T-helper 1 cell treated with Interleukin-12 subunit alpha and Interleukin-12 subunit beta and Interleukin-4 antibody, amounts not matched to agents 30 μg/mL and 1 μg/mL, for 36 hours (primary cell): Measurements from ENCODE around the gene PDP2.

Experiments used
- H3K27ac Mint-ChIP-seq: one replicate; pipeline ENCODE4 v1.8.0; 2021; ENCODE audit warnings: mild to moderate bottlenecking, mixed read lengths
- H3K27me3 Mint-ChIP-seq: one replicate; pipeline ENCODE4 v1.8.0; 2021; ENCODE audit warnings: low read depth, mixed read lengths
- H3K36me3 Mint-ChIP-seq: one replicate; pipeline ENCODE4 v1.8.0; 2021; ENCODE audit warnings: low read depth, mixed read lengths
- H3K4me1 Mint-ChIP-seq: one replicate; pipeline ENCODE4 v1.8.0; 2021; ENCODE audit warnings: low read depth, mixed read lengths
- H3K4me3 Mint-ChIP-seq: one replicate; pipeline ENCODE4 v1.8.0; 2021; ENCODE audit warnings: mild to moderate bottlenecking, moderate library complexity, mixed read lengths
- H3K9me3 Mint-ChIP-seq: one replicate; pipeline ENCODE4 v1.8.0; 2021; ENCODE audit warnings: mixed read lengths

PDP2 gene

DNA sequence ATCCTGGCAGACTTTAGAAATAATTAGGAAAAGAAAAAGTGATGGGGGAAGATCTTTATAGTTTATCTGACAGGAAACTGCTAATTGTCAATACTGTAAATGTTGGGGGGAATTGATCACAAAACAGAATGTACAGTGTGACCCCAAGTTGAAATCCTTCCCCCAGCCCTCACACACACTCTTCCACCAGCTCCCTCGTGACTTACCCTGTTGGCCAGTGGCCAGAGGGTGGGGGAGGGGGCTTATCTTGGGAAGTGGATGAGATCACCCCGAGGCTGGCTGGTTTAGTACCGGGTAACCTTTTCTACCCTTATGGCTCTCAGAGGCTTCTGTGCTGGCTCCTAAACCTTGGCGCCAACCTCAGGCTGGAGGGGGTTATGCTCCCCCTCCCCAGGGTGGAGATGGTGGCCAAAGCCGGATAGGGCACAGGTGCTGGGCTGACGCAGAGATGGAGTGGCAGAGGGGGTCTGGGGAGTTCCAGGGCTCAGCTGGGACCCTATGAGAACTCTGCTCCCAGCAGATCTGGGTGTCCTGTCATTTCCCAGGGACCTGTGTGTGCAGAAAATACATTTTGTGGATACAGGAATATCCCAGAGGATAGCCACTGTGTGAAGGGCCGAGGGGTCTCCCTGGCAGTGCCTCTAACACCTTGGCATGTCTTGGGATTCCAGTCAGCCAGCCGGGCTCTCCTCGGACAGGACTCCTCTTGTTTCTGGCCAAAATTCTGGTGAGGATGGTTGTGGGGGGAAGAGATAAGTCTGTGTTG is 19.8 kb downstream of the PDP2 start:
- Mint-ChIP-seq H3K4me1 (peaks cover 4% of the 10 kb centered on the region), H3K27ac (no peak overlapping the region), H3K27me3 (no peaks in the 10 kb centered on the region), H3K4me3 (no peak overlapping the region), H3K36me3 (no peaks in the 10 kb centered on the region), H3K9me3 (no peaks in the 10 kb centered on the region)

GRCh38 chr16:66900721-66901441 is 20.6 kb downstream of the PDP2 start:
- Mint-ChIP-seq H3K4me3 (no peak overlapping the region), H3K9me3 (no peaks in the 10 kb centered on the region), H3K27me3 (no peaks in the 10 kb centered on the region), H3K36me3 (no peaks in the 10 kb centered on the region), H3K27ac (no peak overlapping the region), H3K4me1 (peaks cover 3% of the 10 kb centered on the region)

GRCh38 chr16:66901626-66902025 is 21.3 kb downstream of the PDP2 start:
- Mint-ChIP-seq H3K27ac (no peak overlapping the region), H3K36me3 (no peaks in the 10 kb centered on the region), H3K9me3 (no peaks in the 10 kb centered on the region), H3K4me3 (no peak overlapping the region), H3K4me1 (peaks cover 8% of the 10 kb centered on the region), H3K27me3 (no peaks in the 10 kb centered on the region)

DNA sequence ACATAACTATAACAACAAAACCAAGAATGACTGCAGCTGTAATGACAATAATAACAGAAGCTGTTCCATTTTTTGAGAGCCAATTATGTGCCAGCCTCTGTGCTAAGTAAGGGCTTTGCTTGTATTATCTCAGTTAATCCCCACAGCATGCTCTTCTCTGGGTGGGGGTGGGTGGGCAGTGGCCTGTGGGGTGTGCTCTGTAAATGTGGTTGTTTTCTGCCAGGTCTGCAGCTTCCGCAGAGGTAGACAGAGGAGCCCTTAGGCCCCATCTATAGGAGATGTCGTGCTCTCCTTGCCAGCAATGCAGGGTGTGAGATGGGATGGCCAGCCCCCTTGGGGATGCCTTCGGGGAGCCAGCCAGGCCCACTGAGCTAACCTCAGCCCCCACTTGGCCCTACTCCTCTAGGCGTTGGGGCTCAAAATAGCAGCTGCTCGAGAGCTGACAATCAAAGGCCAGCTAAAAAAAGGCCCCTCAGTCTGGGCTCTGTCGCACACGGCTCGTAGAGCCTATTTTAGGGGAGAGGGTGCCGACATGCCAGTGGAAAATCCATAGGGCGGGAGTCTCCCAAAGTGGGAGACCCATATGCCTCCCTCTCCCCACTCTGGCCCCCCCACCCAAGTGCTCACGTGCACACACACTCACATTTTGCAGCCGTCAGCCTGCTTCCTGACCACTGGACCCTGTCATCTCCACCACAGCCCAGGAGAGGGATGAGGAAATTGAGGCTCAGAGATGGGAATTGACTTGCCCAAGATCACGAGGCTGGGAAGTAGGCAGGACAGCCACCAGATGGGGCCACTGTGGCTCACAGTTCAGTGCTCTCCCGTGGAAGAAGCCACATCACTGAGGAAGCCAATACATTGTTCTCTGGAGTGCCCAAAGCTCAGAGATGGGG is 22.6 kb downstream of the PDP2 start:
- H3K4me1 Mint-ChIP-seq: peaks cover 9% of the 10 kb centered on the region

GRCh38 chr16:66903544-66904427 is 23.5 kb downstream of the PDP2 start:
- Mint-ChIP-seq H3K9me3 (no peaks in the 10 kb centered on the region), H3K27me3 (no peaks in the 10 kb centered on the region), H3K4me3 (no peak overlapping the region), H3K4me1 (peaks cover 9% of the 10 kb centered on the region), H3K27ac (no peak overlapping the region), H3K36me3 (no peaks in the 10 kb centered on the region)

More for the DNA sequence above, 22.6 kb downstream of the PDP2 start:
- H3K27ac Mint-ChIP-seq: no peak overlapping the region
- no peak overlapping the region for H3K4me3 Mint-ChIP-seq
- no peaks in the 10 kb centered on the region for H3K36me3 Mint-ChIP-seq
- H3K9me3 Mint-ChIP-seq: no peaks in the 10 kb centered on the region
- H3K27me3 Mint-ChIP-seq: no peaks in the 10 kb centered on the region

DNA sequence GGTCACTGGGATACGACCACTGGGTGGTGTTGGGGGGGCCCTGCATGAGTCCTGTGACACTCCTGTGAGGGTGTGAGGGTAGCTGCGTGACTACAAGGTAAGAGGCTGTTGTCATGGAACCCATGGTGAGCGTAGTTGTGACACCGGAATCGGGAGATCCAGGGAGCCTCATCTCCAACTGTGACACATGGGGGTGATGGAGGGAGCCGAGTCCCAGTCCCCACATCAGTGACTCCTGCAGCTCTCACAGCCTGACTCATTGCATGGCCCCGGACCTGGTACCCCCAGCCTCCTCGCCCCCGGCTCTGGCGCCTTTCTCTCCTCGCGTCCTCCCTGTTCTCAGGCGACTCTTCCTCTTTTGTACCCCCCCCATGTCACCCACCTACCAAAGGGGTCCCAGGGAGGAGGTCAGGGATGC is 24.1 kb downstream of the PDP2 start:
- Mint-ChIP-seq H3K4me1 (peaks cover 9% of the 10 kb centered on the region), H3K36me3 (no peaks in the 10 kb centered on the region), H3K27me3 (no peaks in the 10 kb centered on the region), H3K27ac (no peak overlapping the region), H3K4me3 (no peak overlapping the region), H3K9me3 (no peaks in the 10 kb centered on the region)

DNA sequence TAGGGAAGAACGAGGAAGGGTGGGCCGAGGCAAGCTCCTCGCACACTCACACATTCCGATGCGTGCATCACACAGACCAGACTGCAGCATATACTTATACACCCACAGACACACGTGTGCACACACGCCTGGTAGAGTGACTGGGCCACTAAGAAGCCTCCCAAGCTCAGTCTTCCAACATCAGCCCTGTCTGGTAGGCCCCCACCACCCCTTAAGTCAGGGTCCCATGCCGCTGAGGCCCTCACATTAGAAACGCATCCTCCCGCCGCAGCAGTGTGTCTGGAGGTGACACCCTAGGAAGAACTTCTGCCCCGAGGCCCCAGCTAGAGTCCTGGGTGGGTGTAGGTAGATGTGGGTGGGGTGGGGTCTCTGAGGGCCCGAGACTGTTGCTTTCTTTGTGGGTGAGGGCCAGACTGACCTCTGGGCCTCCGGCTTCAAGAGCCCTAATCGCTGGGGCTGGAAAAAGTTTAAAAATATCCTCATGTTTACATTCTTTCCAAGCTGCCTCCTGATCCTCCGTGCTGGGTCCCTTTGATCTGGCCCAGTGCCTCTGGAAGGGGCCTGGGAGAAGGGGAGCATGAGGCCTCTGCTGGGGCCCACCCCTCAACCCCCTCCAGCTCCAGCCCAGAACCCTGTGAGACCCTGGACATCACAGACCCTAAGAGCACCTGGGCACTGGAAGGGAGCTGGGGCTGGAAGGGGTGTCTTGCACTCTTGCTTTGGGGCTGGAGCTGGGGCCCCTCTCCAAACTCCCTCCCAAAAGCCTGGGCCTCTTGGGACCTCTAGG is 24.7 kb downstream of the PDP2 start:
- no peaks in the 10 kb centered on the region for H3K27me3 Mint-ChIP-seq
- no peak overlapping the region for H3K27ac Mint-ChIP-seq
- no peak overlapping the region for H3K4me3 Mint-ChIP-seq
- H3K4me1 Mint-ChIP-seq: peaks cover 9% of the 10 kb centered on the region
- H3K9me3 Mint-ChIP-seq: no peaks in the 10 kb centered on the region
- H3K36me3 Mint-ChIP-seq: no peaks in the 10 kb centered on the region

DNA sequence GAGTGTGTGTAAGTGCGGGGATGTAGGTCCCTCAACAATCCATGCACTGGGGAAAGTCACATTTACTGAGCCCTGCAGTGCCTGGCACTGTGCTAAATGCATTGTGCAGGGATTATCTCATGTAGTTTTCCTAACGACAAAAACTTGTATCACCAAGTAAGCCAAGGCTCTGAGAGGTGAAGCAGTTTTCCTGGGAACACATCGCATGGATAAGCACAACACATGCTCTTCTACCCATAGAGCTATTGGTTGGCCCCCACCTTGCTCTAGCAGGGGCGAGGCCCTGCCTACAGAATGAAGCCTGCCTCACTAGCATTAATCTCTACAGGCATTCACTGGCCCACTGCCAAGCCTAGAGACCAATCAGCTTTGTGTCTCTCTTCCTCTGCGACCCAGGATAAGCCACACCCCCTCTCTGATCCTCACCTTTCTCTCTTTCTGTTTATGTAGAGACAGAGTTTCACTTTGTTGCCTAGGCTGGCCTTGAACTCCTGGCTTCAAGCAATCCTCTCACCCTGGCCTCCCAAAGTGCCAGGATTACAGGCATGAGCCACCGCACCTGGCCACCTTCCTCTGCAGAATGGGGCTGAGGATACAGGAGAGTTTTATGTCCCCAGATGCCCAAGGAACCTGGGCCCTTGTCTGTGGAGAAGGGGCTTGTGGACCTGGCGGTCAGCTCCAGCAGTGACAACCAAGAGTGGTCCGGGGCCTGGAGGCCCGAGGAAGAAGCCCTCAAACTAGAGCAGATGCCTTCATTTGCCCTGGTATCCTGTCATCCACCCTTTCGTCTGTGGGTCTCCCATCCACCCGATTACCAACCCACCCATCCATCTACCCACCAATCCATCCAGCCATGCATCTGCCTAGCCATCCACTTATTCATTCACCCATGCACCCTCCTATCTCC is 25.6 kb downstream of the PDP2 start:
- Mint-ChIP-seq H3K9me3 (no peaks in the 10 kb centered on the region), H3K36me3 (no peaks in the 10 kb centered on the region), H3K27me3 (no peaks in the 10 kb centered on the region), H3K4me1 (peaks cover 9% of the 10 kb centered on the region), H3K4me3 (no peak overlapping the region), H3K27ac (peak overlapping the region; percentile 62)

GRCh38 chr16:66906916-66907836 is 26.9 kb downstream of the PDP2 start:
- peaks cover 9% of the 10 kb centered on the region for H3K4me1 Mint-ChIP-seq
- no peak overlapping the region for H3K27ac Mint-ChIP-seq
- no peaks in the 10 kb centered on the region for H3K9me3 Mint-ChIP-seq
- H3K36me3 Mint-ChIP-seq: no peaks in the 10 kb centered on the region
- no peak overlapping the region for H3K4me3 Mint-ChIP-seq
- H3K27me3 Mint-ChIP-seq: no peaks in the 10 kb centered on the region

- Mint-ChIP-seq H3K27me3 (no peaks in the 10 kb centered on the region), H3K4me1 (peaks cover 9% of the 10 kb centered on the region), H3K36me3 (no peaks in the 10 kb centered on the region), H3K4me3 (no peak overlapping the region), H3K9me3 (no peaks in the 10 kb centered on the region), H3K27ac (no peak overlapping the region)
Observed at GRCh38 chr16:66908116-66908515, 27.8 kb downstream of the PDP2 start.

DNA sequence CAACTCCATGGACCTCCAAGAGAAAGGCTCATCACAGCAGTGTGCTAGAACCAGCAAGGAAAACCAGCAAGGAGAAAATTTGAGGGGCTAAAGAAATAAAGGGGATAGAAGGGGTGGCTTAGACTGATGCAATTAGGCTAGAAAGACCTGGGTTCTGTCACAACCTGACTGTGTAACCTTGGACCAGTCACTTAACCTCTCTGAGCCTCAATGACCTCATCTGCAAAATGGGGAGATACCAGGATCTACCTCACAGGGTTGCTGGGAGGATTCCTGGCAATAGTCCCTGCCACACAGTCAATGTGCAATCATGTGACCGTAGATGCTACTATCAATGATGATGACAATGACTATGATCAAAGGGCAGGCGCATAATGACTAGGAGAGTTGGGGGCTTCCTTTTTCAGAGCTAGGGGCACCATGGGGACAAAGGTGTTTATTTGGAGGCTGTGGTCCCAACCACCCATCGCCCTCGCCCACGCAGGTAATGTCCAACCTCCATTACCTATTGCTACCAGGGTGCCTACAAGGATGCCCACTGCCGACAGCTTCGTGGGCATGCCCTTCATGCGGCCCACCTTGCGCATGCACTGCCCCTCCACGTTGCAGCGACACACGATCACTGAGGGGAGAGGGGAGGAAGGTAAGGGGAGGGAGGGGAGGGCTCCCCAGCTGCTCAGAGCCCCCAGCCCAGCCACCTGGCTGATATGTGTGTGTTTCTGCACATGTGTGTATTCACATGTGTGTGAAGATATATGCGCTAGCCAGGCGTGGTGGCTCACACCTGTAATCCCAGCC is 28.6 kb downstream of the PDP2 start:
- no peaks in the 10 kb centered on the region for H3K9me3 Mint-ChIP-seq
- H3K4me3 Mint-ChIP-seq: no peak overlapping the region
- H3K27me3 Mint-ChIP-seq: no peaks in the 10 kb centered on the region
- no peaks in the 10 kb centered on the region for H3K36me3 Mint-ChIP-seq
- peaks cover 9% of the 10 kb centered on the region for H3K4me1 Mint-ChIP-seq
- no peak overlapping the region for H3K27ac Mint-ChIP-seq
